ENCODE results near the gene MYO15B. TPM values are rescaled to one million over a fixed set of nuclear protein-coding genes. Genes with fewer than 3 reads are reported as not detected.

MYO15B gene
- total RNA-seq, 2 experiments from 2014 or later, result 17.8 to 18.9 TPM

DNA sequence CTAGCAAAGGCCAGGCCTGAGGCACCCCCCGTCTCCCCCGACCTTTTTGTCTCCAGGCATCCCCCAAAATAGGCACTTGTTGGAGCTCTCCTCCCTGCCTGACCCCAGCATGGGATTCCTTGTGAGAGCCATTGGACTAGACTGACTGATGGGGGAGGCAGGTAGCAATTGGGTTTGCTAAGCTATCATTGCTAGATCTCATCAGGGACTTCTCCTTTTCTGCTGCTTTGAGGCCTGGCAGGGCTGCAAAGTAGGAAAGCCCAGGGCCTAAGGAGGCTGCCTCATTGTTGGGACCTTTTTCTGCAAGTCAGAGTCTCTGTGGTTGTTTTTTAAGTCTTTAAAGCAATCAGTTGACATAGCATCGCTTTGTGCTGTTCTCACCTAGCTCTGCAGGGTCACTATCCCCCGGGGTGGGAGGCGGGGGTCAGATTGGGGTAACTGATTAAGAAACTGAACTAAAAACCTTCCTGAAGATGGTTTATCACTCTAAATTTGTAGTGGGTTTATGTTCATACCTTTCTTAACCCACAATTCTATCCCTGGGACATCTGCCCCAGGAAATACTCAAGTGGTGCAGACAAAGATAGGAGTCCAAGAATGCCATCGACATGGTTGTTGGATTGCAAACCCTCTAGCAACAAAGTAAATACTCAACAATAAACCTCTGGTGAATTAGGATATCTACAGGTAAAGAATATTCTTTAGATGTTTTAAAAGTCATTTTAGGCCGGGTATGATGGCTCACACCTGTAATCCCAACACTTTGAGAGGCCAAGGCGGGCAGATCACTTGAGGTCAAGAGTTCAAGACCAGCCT, 34.1 kb upstream of the MYO15B start:
- Mint-ChIP-seq H3K4me3 (no peak overlapping the region), H3K27ac (no peak overlapping the region), H3K27me3 (no peaks in the 10 kb centered on the region), H3K4me1 (no peaks in the 10 kb centered on the region), H3K9me3 (no peaks in the 10 kb centered on the region), H3K36me3 (no peaks in the 10 kb centered on the region)
- no peak for DNase-seq

DNA sequence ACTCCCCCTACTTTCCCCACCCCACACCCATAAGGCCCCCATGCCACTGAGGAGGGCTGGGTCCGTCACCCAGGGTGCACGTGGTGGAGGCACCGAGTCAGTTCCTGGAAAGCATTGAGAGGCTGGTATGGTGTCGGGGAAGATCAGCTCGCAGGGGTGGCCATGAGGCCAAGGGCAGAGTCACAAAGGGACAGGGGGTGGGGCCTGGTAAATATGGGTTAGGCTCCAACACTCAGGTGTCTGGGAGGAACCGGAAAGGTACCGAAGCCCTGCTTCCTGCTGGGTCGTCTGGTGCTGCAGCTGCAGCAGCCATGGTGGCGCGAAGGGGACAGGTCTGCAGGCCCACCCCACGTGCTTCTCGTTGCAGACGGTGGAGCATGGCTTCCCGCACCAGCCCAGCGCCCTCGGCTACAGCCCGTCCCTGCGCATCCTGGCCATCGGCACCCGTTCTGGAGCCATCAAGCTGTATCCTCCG, 31.9 kb upstream of the MYO15B start:
- Mint-ChIP-seq H3K27me3 (no peaks in the 10 kb centered on the region), H3K4me3 (no peak overlapping the region), H3K9me3 (no peaks in the 10 kb centered on the region), H3K27ac (no peak overlapping the region), H3K4me1 (no peaks in the 10 kb centered on the region), H3K36me3 (no peaks in the 10 kb centered on the region)
- DNase-seq, result no peak

DNA sequence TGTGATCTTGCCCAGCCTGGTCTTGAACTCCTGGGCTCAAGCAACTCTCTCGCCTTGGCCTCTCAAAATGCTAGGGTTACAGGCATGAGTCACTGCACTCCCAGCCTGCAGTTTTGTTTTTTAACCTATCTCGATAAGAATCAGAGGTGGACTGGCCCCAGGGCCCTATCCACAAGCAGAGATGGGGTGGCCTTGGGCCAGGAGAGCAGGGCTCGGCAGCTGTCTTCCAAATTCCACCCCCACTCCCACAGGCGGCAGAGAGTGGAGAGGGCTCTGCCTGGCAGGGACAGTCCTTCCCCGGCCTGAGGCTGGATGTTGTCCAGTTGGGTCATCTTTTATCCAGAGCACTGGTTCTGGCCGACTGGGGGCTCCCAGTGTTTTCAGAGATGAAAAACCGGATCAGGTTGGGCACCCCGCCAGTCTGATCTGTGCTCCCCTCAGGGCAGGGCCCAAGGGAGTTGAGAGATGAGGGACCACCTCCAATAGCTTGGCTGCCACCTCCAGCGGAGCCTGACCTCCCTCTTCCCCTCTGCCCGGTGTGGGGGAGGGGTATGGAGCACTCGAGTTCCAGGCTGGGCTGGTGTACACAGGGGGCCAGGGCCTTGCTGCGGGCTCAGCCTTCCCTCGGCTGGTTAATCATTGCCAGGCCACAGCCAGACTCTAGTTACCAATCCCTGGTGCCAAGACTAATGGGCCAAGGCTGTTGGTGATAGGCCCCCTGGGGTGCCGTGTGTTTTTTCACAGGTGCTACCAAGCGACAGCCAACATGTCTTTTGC, 30.3 kb upstream of the MYO15B start:
- H3K4me1 Mint-ChIP-seq, result no peaks in the 10 kb centered on the region
- H3K36me3 Mint-ChIP-seq, result no peaks in the 10 kb centered on the region
- H3K27me3 Mint-ChIP-seq, result no peaks in the 10 kb centered on the region
- H3K27ac Mint-ChIP-seq, result no peak overlapping the region
- no peaks in the 10 kb centered on the region for H3K9me3 Mint-ChIP-seq
- DNase-seq, result no peak
- no peak overlapping the region for H3K4me3 Mint-ChIP-seq

DNA sequence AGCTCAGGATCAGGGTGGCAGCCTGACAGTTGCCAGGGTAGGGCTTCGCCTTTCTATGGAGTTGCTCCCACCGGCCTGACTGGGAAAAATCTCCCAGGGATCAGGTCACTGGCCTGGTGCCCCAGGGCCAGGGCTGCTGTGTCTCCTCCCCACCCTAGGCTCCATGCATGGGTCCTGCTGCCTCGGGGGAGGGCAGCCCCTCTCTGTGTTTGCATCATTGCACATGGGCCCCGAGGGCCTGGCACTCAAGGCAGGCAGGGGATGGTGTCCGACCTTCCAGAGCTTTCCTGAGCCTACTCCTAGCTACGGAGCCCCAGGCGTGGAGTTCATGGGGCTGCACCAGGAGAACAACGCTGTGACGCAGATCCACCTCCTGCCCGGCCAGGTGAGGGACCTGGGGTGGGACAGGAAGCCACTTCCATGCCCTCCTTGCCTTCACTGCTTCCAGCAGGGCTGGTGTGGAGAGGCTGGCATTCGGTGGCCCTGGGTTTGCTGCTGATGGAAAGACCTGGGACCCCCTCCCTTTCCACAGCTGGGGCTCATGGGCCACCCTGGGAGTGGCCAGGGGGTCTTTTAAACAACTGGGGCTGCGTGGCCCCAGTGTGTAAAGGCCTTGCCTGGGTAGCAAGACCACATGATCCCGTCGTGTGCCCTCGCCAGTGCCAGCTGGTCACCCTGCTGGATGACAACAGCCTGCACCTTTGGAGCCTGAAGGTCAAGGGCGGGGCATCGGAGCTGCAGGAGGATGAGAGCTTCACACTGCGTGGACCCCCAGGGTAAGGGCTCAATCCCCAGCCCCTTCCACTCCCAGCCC, 29.5 kb upstream of the MYO15B start:
- Mint-ChIP-seq H3K27ac (no peak overlapping the region), H3K4me3 (no peak overlapping the region), H3K27me3 (no peaks in the 10 kb centered on the region), H3K9me3 (no peaks in the 10 kb centered on the region), H3K36me3 (no peaks in the 10 kb centered on the region), H3K4me1 (no peaks in the 10 kb centered on the region)
- DNase-seq, result no peak

DNA sequence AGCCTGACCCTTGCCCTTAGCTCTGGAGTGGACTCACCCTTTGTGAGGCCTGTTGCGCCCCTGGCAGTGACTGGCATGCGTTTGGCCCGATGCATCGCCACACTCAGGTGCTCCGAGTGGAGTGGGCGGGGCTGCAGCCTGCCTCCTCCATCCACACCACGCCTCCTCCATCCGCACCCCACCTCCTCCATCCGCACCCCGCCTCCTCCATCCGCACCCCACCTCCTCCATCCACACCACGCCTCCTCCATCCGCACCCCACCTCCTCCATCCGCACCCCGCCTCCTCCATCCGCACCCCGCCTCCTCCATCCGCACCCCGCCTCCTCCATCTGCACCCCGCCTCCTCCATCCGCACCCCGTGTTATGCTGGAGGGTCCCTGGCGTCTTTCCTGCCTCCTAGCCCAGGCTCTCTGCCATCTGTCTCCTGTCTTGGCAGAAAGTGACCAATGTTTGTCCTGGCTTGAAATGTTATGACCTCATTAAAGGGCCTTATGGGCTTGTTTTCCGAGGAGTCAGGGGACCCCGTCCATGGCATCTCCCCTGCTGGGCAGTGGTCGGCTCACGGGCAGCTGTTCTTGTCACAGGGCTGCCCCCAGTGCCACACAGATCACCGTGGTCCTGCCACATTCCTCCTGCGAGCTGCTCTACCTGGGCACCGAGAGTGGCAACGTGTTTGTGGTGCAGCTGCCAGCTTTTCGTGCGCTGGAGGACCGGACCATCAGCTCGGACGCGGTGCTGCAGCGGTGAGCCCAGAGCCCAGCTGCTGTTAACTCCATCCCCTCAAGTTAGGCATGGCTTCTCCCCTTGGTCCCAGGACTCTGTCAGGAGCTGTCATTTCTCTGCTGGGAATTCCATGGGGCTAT, 28.7 kb upstream of the MYO15B start:
- no peaks in the 10 kb centered on the region for H3K4me1 Mint-ChIP-seq
- H3K27ac Mint-ChIP-seq, result no peak overlapping the region
- H3K27me3 Mint-ChIP-seq, result no peaks in the 10 kb centered on the region
- no peaks in the 10 kb centered on the region for H3K36me3 Mint-ChIP-seq
- no peak overlapping the region for H3K4me3 Mint-ChIP-seq
- no peaks in the 10 kb centered on the region for H3K9me3 Mint-ChIP-seq
- no peak for DNase-seq

DNA sequence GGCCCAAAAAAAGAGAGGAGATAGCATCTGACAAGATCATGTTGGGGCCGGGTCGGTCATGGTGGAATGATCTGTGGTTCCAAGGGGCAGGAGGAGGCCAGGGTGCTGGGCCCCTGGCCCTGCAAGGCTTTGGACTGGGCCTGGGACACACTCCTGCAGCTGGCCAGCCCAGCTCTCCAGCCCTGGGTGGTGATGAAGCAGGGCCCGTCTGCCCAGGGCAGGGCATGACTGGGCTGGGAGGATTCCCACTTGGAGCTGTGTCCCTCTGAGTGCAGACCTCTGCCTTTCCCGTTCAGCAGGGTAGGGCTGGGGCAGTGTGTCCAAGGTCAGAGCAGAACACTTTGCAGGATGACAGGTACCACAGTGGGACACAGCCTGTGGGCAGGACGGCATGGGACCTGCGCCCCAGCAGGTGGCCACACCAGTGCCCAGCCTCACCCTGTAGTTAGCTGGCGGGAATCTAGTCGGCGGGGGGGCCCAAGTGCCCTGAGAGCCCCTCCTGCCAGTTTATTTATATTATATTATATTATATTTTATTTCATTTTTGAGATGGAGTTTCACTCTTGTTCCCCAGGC, 27.6 kb upstream of the MYO15B start:
- Mint-ChIP-seq H3K4me1 (no peaks in the 10 kb centered on the region), H3K4me3 (no peak overlapping the region), H3K27ac (no peak overlapping the region), H3K36me3 (no peaks in the 10 kb centered on the region), H3K27me3 (no peaks in the 10 kb centered on the region), H3K9me3 (no peaks in the 10 kb centered on the region)
- no peak for DNase-seq

DNA sequence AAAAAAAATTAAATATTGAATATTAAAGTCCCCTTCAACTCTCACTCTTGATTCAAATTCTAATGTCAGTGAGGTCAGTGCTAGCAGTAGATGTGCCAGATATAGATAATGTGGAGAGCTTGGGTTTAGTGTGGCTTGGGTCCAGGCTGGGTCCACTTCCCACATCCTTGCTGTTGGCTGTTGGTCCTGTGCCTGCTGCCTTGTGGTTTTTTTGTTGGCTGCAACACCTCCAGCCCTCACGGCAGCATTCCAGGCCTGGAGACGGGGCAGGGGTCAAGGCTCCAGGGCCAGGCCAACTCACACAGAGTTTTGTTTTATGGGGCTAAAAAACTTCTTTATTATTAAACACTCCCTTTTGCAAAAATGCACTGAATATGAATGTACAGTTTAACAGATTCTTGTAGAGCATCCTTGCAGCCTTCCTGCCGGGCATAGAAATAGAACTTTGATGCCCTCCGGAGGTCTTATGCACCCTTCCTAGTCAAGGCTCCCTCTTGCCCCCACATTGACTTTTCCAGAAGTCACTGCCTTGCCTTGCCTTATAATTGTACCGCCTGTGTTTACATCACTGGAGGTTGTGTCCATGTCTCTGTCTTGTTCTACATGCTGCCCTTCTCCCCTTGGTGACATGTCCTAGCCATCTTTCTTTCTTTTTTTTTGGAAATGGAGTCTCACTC, 25.5 kb upstream of the MYO15B start:
- H3K9me3 Mint-ChIP-seq, result no peaks in the 10 kb centered on the region
- H3K4me3 Mint-ChIP-seq, result no peak overlapping the region
- H3K36me3 Mint-ChIP-seq, result no peaks in the 10 kb centered on the region
- no peaks in the 10 kb centered on the region for H3K4me1 Mint-ChIP-seq
- no peak for DNase-seq
- H3K27me3 Mint-ChIP-seq, result no peaks in the 10 kb centered on the region
- no peak overlapping the region for H3K27ac Mint-ChIP-seq

DNA sequence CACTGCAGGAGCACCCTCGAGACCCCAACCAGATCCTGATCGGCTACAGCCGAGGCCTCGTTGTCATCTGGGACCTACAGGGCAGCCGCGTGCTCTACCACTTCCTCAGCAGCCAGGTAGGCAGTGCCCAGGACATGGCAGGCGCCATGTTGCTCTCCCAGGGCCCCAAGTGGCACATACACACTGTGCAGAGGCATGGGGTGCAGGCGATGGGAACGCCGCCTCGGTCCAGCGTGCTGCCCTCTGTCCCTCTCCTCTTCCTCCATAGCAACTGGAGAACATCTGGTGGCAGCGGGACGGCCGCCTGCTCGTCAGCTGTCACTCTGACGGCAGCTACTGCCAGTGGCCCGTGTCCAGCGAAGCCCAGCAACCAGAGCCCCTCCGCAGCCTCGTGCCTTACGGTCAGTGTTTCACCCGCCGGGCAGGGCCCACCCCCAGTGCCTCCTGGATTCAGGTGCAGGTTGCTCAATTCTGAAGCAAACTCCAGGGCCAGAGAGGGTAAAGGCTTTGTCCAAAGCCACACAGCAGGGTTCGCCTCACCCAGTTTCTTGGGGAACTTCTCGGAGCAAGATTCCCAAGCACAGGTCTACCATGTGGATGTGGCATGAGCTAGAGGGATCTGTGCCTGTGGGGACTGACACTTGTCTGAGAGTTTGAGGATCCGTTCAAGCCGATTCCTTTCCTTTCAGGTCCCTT, 24.4 kb upstream of the MYO15B start:
- Mint-ChIP-seq H3K9me3 (no peaks in the 10 kb centered on the region), H3K27me3 (no peaks in the 10 kb centered on the region), H3K27ac (no peak overlapping the region), H3K4me3 (no peak overlapping the region), H3K4me1 (no peaks in the 10 kb centered on the region), H3K36me3 (no peaks in the 10 kb centered on the region)
- DNase-seq, result no peak

DNA sequence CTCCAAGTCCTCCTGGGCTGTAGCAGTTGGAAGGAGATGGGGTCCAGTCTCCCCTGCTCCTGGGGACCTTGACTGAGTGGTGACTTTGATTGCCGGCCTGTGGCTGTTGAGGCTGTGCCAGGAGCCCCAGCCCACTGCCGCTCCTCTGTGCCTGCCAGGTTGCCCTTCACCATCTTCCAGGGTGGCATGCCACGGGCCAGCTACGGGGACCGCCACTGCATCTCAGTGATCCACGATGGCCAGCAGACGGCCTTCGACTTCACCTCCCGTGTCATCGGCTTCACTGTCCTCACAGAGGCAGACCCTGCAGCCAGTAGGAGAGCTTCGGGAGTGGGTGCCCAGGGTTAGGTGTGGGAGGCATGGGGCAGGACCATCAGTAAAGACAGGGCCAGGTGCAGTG, 23.4 kb upstream of the MYO15B start:
- no peaks in the 10 kb centered on the region for H3K36me3 Mint-ChIP-seq
- H3K9me3 Mint-ChIP-seq, result no peaks in the 10 kb centered on the region
- no peak overlapping the region for H3K27ac Mint-ChIP-seq
- H3K4me3 Mint-ChIP-seq, result no peak overlapping the region
- DNase-seq, result no peak
- no peaks in the 10 kb centered on the region for H3K27me3 Mint-ChIP-seq
- no peaks in the 10 kb centered on the region for H3K4me1 Mint-ChIP-seq

DNA sequence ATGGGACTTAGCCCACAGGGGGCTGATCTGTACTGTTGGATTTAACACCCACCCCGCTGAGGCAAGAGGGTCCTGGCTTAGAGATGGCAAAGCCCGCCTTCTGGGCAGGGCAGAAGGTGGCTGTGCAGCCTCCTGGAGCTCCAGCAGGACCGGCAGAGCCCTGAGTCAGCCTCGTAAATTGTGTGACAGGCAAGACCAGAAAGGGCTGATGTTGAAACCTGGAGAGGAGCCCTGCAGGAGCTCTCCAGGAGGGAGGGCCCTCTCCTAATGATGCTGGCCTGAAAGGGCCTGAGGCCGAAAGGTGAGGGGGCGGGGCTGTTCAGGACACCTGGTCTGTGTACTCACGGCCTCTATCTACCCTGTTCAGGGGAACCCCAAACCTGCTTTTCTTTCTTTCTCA, 22.5 kb upstream of the MYO15B start:
- no peak for DNase-seq
- Mint-ChIP-seq H3K9me3 (no peaks in the 10 kb centered on the region), H3K4me1 (no peaks in the 10 kb centered on the region), H3K27me3 (no peaks in the 10 kb centered on the region), H3K36me3 (no peaks in the 10 kb centered on the region), H3K27ac (no peak overlapping the region), H3K4me3 (no peak overlapping the region)

DNA sequence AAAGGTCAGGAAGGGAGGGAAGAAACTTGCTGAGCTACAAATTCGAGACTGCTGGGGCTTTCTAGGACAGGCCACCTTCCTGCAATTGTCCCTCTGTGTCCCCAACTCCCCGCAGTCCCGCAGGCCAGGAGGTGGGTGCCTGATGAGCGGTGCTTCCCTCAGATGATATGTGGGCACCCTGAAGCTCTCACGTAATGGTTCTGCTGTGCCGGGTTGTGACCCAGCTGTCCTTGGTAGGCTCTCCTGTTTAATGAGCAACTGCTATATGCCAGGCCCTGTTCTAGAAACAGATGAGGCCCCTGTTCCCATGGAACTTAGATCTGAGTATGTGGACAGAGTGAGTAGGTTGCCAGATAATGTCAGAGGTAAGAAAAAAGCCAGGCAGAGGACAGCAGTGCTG, 22.0 kb upstream of the MYO15B start:
- Mint-ChIP-seq H3K4me3 (no peak overlapping the region), H3K27ac (no peak overlapping the region), H3K27me3 (no peaks in the 10 kb centered on the region), H3K9me3 (no peaks in the 10 kb centered on the region), H3K36me3 (no peaks in the 10 kb centered on the region), H3K4me1 (no peaks in the 10 kb centered on the region)
- DNase-seq, result no peak

DNA sequence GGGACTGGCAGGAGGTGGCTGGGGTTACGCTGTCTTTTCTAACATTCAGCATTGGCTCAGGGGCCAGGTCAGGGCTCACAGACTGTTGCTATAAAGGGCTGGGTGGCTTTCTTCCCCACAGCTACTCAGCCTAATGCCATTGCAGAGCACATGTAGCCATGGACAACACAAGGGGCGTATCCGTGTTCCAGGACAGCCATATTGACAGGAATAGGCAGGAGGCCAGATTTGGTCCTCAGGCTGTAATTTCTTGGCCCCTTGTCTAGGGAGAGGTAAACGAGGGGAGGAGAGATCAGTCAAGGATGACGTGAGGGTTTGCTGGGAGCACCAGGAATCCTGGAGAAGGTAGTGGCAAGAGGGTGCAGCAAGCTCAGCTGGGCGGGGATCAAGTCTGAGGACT, 21.2 kb upstream of the MYO15B start:
- H3K27ac Mint-ChIP-seq, result no peak overlapping the region
- H3K9me3 Mint-ChIP-seq, result no peaks in the 10 kb centered on the region
- DNase-seq, result no peak
- H3K36me3 Mint-ChIP-seq, result no peaks in the 10 kb centered on the region
- H3K27me3 Mint-ChIP-seq, result no peaks in the 10 kb centered on the region
- no peak overlapping the region for H3K4me3 Mint-ChIP-seq
- no peaks in the 10 kb centered on the region for H3K4me1 Mint-ChIP-seq

DNA sequence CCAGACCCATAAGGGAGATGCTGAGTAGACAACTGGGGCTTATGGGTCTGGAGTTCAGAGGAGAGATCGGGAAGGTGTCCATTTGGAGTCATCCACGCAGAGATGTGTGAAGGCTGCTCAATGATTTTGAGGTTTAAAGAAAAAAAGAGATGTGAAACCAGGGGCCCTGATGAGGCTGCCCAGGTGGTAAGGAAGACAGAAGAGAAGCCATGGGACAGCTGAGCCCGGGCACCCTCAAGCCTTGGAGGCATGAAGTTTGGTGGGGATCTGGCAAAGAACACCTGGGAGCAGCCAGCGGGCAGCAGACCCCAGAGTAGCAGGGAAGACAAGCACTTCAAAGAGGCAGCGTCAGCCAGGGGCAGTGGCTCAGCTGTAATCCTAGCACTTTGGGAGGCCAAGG, 20.8 kb upstream of the MYO15B start:
- no peaks in the 10 kb centered on the region for H3K36me3 Mint-ChIP-seq
- no peaks in the 10 kb centered on the region for H3K27me3 Mint-ChIP-seq
- H3K4me3 Mint-ChIP-seq, result no peak overlapping the region
- no peaks in the 10 kb centered on the region for H3K9me3 Mint-ChIP-seq
- no peak for DNase-seq
- no peaks in the 10 kb centered on the region for H3K4me1 Mint-ChIP-seq
- H3K27ac Mint-ChIP-seq, result no peak overlapping the region
